ENCODE measurements around the gene RTN4RL2.

The RTN4RL2 gene

GRCh38 chr11:57460022-57460757 is at the start of gene RTN4RL2:
Gene RTN4RL2 (plus strand): TSS chr11:57460528. CDS start chr11:57460866, 338 bp downstream.
- peak; percentile 71 for DNase-seq

DNA sequence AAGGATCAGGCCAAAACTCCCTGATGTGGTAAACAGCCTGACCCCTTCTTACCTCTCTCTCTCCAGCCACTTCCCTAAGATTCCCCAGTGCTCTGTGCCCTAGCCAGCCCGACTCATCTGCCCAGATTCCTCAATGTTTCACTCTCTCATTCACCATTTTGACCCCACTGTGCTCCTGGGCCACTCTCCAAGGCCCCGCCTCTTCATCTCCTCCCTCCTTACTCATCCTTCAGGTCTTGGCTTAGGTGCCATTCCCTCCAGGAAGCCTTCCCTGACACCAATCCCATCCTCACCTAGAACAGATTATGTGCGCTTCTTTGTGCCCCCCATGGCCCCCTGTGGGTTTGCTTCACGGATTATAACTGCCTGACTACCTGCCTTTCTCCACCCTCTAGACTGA is 46.6 kb upstream of the RTN4RL2 start:
- DNase-seq = no peak

GRCh38 chr11:57414612-57415212 is 45.6 kb upstream of the RTN4RL2 start:
- no peak for DNase-seq

DNA sequence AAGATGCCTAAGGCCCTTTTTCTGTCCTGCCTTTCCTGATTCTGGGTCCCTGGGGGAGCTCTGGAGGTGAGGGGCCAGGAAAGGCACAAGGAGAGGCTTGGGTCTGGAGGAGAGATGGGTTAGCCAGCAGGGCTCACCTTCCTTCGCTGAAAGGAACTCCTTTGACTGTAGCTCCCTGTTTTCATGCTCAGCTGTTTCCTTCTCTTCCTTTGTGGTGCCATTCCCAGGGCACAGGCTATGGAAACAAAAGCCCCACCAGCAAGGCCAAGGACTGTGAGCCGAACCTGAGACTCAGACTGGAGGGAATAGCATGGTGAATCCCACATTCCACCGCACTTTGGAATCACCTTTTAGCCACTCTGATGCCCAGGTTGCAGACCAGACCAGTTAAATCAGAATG is 43.9 kb upstream of the RTN4RL2 start:
- no peak for DNase-seq

- DNase-seq = no peak
Measured at GRCh38 chr11:57417056-57417455, 43.3 kb upstream of the RTN4RL2 start.

DNA sequence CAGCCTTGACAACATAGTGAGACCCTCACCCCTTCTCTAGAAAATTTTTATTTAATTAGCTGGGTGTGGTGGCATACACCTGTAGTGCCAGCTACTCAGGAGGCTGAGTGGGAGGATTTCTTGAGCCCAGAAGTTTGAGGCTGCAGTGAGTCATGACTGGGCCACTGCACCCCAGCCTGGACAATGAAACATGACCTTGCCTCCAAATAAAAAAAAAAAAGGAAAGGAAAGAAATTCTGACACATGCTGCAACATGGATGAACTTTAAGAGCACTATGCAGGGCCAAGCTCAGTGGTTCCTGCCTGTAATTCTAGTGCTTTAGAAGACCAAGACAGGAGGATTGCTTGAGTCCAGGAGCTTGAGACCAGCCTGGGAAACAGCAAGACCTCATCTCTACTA is 42.2 kb upstream of the RTN4RL2 start:
- no peak for DNase-seq

GRCh38 chr11:57419146-57419545 is 41.2 kb upstream of the RTN4RL2 start:
- DNase-seq = no peak

DNA sequence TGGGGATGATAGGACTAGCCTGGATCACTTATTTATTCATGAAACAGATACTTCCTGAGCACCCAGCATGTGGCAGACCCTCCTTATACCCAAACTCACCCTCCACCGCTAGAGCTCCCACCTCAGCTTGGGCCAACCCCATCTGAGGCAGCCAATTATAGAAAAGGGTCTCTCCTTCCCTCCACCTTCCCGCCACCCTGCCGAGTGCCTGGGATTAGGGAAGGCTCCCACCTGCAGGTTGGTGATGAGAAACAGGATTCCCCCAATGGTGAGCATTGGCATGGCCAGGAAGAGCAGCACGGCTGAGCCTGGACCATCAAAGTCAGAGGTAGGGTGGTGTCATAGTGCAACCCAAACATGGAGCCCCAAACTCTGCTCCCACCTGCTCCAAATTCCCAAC is 39.3 kb upstream of the RTN4RL2 start:
- no peak for DNase-seq

DNA sequence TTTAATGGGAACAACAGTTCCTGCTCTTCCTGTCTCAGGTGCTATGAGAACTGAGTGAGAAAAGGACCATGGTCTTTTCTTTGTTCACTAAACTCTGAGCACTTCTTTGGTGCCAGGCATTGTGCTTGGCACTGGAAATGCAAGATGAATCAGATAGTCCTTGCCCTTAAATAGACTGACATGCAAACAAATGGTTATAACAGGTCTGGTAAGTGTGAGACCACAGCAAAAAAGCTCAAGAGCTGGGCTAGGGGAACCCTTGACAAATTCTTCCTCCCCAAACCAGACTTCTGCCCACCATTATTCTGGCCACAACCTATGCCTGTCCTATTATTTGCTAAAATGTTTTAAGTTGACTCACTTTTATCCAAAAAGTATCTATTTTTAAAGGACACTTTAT is 38.5 kb upstream of the RTN4RL2 start:
- no peak for DNase-seq

- DNase-seq = no peak
Measured at GRCh38 chr11:57422669-57423068, 37.7 kb upstream of the RTN4RL2 start.

DNA sequence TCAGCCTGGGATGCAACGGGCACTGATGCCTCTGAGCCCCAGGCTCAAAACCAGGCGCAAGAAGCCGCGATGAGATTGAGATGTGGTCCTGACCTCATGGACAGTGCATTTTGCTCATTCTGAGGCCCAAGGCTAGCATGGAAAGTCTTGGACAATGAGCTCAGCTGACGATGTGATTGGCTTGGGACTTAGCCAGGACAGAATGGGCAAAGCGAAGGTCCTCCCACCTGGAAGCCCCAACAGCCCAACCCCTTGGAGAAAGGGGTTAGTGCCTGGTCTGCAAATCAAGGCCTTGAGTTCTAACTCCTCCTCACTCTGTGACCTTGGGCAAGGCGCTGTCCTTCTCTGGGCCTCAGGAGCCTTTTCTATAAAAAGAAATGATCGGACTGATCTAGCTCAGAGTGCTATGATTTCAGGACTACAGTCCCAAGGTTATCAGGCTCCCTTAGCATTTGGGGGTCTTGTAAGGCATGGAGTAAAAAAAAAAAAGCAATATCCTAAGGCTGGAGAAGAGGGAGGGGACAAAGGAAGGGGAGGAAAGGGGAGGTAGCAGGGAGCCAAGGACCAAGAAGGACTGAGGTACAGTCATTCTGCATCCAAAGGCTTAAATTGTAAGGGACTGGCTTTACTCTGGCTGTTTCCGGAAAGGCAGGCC is 36.1 kb upstream of the RTN4RL2 start:
- no peak for DNase-seq

DNA sequence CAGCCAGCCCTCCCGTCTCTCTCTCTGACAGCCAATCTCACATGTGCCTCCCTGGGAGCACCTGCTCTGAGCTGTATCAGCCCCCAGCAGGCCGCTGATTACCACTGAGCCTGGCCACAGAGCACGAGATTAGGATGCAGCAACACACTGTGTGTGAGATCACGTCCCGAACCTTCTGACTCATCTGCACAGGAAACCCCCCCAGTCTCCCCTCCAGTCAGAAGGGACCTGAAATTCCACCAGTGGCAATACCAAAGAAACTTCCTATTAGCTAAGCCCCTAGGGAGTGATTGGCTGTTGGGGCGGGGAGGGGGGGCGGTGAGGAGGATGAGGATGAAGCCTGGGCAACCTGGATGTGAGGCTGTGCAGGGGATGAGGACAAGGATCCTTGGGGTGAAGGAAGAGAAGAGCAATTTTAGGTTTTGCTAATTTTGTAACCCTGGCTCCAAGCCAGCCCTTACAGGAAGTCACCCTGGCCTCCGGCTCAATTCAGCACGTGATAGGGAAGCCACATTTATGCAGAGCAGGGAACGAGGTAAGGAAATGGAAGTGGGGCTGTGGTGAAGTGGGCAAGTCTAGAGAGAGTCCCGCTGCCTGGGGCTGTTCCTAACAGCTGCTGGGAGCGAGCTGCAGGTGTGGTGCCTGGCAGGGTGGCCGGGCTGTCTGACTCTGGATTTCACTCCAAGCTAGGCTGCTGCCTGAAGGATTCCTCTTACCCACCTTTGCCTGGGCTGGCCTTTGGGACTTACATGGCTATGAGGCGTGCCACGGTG is 35.4 kb upstream of the RTN4RL2 start:
- peak; percentile 90 for DNase-seq

DNA sequence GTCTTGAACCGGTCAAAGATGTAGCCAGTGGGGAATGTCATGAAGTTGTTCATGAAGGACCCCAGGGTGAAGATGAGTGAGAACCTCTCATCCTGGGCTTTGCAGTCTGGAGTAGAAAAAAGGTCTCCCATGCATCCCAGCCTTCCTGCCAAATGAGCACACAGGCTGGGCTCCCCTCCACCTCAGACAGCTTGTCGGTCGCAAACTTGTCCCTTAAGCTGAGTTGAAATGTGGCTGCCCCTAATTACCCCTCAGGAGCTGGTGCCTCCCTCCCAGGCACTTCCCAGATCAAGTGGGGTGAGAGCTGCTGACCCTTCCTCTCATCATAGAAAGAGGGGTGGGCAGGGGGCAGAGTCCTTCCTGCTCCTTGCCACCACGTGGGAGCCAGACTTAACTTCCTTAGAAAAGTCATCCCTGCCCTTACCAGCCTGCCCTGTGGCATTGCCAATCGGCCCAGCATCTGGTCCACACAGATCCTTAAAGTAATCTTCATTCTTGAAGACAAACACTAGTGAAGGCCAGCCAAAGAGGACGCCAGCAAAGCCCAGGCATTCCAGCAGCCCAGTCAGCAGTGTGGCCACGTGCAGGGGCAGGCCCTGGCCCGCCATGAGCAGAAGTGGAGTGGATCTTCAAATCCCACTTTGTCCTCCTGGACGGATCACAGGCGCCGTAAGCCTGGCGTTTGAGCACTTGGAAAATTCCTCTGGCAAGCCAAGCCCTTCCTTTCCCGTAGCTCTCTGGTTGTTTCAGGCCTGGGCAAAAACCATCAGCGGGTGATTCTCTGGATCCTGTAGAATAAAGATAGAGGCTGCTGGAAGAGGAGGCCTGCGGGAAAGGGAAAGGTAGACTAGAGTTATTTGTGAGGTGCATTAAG is 34.5 kb upstream of the RTN4RL2 start:
- DNase-seq = peak; percentile 46

DNA sequence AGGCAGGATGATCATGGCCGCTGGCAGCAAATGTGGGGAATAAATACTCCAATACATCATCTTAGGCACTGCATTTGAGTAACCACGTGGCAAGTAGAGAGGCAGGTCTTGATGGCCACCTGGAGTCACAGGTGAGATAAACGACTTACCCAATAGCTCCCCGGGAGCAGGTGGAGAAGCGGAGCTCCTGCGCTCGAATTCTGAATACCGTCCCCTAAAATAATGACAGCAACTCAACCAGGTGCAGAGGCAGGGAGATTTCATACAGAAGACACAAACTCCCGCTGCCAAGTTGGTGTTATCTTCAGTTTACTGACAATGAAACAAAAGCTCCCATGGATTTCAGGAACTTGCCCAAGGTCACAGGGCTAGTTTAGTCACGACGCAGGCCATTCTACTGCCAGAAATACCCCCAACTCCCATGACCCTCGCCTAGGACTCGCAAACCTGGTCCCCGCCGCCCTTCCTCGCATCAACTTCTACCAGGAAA is 33.8 kb upstream of the RTN4RL2 start:
- peak; percentile 40 for DNase-seq

GRCh38 chr11:57426929-57427726 is 33.2 kb upstream of the RTN4RL2 start, which contains the start of gene SLC43A3:
Gene SLC43A3 (minus strand): TSS chr11:57427121. CDS start chr11:57426172, 949 bp downstream.
- peak; percentile 87 for DNase-seq

DNA sequence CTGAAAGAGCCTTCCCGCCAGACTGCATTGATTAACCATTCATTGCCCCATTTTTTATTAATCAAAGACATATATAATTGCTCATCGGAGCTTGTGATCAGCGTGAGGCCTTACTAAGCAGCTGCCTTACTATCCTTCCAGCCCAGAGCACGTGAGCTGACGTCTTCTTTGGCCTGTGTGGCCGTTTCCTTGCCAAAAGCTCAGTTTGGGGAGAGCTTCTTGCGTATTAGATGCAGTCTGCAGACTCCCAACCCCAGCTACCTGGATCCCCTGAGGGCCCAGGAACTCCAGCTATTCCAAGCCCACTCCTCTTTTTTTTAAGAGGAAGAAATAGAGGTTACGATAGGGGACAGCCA is 32.6 kb upstream of the RTN4RL2 start:
- no peak for DNase-seq

GRCh38 chr11:57428643-57429042 is 31.7 kb upstream of the RTN4RL2 start:
- DNase-seq = no peak

DNA sequence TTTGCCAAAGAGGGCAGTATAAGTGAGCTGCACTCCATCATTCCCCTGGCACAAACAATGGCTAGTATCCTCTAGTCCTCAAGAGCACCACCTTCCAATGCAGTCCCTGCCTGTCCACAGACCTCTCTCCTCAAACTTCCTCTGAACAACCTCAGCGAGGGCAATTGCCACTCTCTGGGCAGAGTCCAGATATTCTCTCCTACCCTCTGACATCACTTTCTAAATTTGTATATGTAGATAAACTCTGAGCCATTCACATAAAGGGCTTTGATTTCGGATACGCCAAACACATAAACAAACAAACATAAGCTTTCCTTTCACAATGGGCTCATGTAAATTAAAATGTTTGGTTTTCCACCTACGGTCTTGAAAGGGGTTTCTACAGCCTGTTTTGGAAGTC is 30.4 kb upstream of the RTN4RL2 start:
- no peak for DNase-seq

GRCh38 chr11:57430952-57431351 is 29.4 kb upstream of the RTN4RL2 start:
- no peak for DNase-seq

- no peak for DNase-seq
Measured at GRCh38 chr11:57432149-57432561, 28.2 kb upstream of the RTN4RL2 start.

DNA sequence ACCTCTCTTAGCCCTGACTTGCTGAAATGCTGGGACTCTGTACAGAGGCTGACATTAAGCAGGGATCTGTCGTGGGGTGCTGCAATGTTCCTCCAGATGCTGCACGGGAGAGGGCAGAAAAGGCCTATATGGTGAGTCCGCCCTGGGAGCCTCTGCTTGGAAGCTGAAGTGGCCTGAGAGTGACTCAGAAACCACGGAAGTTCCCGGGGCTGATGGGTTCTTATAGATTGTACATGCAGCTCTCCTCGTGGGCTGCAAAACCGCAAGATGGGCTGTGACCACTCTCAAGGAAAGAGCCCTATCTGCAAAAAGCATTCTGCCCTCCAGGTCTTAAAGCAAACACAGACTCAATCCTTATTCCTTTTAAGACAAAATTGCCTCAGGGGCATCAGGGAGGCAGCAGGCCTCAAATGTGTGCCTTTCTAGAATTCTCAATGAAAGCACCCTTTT is 27.6 kb upstream of the RTN4RL2 start:
- DNase-seq = peak; percentile 66

All from stimulated activated CD8-positive, alpha-beta memory T cell treated with anti-CD3 and anti-CD28 coated beads, Interleukin-4, amount 100 ng/mL, for 48 hours (primary cell).